ENCODE measurements around the gene PRKD1.
A peak's percentile ranks its signal among the peaks of the same experiment; 100 is the strongest.

PRKD1 gene

GRCh38 chr14:29616922-29617321 is 310.7 kb downstream of the PRKD1 start:
- DNase-seq (ENCODE audit: low read depth, low spot score) = no peak

GRCh38 chr14:29608861-29609260 is 318.8 kb downstream of the PRKD1 start:
- no peak for DNase-seq (ENCODE audit: low read depth, low spot score)

- DNase-seq (ENCODE audit: low read depth, low spot score) = no peak
Measured at GRCh38 chr14:29607169-29607568, 320.5 kb downstream of the PRKD1 start.

GRCh38 chr14:29603696-29604095 is 324.0 kb downstream of the PRKD1 start:
- no peak for DNase-seq (ENCODE audit: low read depth, low spot score)

GRCh38 chr14:29601616-29602015 is 326.0 kb downstream of the PRKD1 start:
- no peak for DNase-seq (ENCODE audit: low read depth, low spot score)

- no peak for DNase-seq (ENCODE audit: low read depth, low spot score)
Measured at GRCh38 chr14:29587761-29588470, 339.7 kb downstream of the PRKD1 start.

- no peak for DNase-seq (ENCODE audit: low read depth, low spot score)
Measured at GRCh38 chr14:29587046-29587445, 340.6 kb downstream of the PRKD1 start.

GRCh38 chr14:29584992-29585391 is 342.7 kb downstream of the PRKD1 start:
- DNase-seq (ENCODE audit: low read depth, low spot score) = peak; percentile 89

GRCh38 chr14:29580763-29581162 is 346.9 kb downstream of the PRKD1 start:
- no peak for DNase-seq (ENCODE audit: low read depth, low spot score)

- no peak for DNase-seq (ENCODE audit: low read depth, low spot score)
Measured at GRCh38 chr14:29579838-29580237, 347.8 kb downstream of the PRKD1 start.

- no peak for DNase-seq (ENCODE audit: low read depth, low spot score)
Measured at GRCh38 chr14:29576927-29577326, 350.7 kb downstream of the PRKD1 start.

- no peak for DNase-seq (ENCODE audit: low read depth, low spot score)
Measured at GRCh38 chr14:29569194-29569593, 358.5 kb downstream of the PRKD1 start.

GRCh38 chr14:29566194-29566593 is 361.5 kb downstream of the PRKD1 start:
- DNase-seq (ENCODE audit: low read depth, low spot score) = no peak

- peak; percentile 29 for DNase-seq (ENCODE audit: low read depth, low spot score)
Measured at GRCh38 chr14:29558516-29558915, 369.1 kb downstream of the PRKD1 start.

GRCh38 chr14:29554335-29554734 is 373.3 kb downstream of the PRKD1 start:
- no peak for DNase-seq (ENCODE audit: low read depth, low spot score)

GRCh38 chr14:29553427-29553826 is 374.2 kb downstream of the PRKD1 start:
- DNase-seq (ENCODE audit: low read depth, low spot score) = no peak

GRCh38 chr14:29548948-29549370 is 378.7 kb downstream of the PRKD1 start:
- DNase-seq (ENCODE audit: low read depth, low spot score) = peak; percentile 78

- DNase-seq (ENCODE audit: low read depth, low spot score) = no peak
Measured at GRCh38 chr14:29545714-29546113, 381.9 kb downstream of the PRKD1 start.

GRCh38 chr14:29536886-29537511 is 390.6 kb downstream of the PRKD1 start:
- peak; percentile 55 for DNase-seq (ENCODE audit: low read depth, low spot score)

GRCh38 chr14:29529418-29529817 is 398.2 kb downstream of the PRKD1 start:
- peak; percentile 26 for DNase-seq (ENCODE audit: low read depth, low spot score)

- peak; percentile 62 for DNase-seq (ENCODE audit: low read depth, low spot score)
Measured at GRCh38 chr14:29528889-29529288, 398.8 kb downstream of the PRKD1 start.

- DNase-seq (ENCODE audit: low read depth, low spot score) = no peak
Measured at GRCh38 chr14:29527286-29527685, 400.4 kb downstream of the PRKD1 start.
